ENCODE data around the gene MACROD2.

- TF ChIP-seq CTCF (IDR thresholded peaks at IDR 0.05), result no peak
- TF ChIP-seq POLR2A (IDR thresholded peaks at IDR 0.05), result no peak
Measured at GRCh38 chr20:15318682-15319081, 1323.4 kb downstream of the MACROD2 start.
